HFF-Myc (cell line): ENCODE results near the gene ABHD16B.
"Not testable (repeated sequence)": the region's sequence is repeated elsewhere in the genome, so short reads cannot be mapped to it uniquely, and the experiment has no call there.

Experiments used
- DNase-seq: peaks from one replicate; pipeline ENCODE4 v3.0.0-alpha.2; 2011; ENCODE audit warnings: low read depth; ENCODE audit errors: extremely low read depth
- H3K4me3 ChIP-seq: replicated peaks from 2 replicates; pipeline ENCODE4 v1.5.1; 2011; ENCODE audit warnings: low read depth, mild to moderate bottlenecking, control low read depth, low read length
- TF ChIP-seq, protein P1 (sequence below): IDR thresholded peaks from 2 replicates; pipeline ENCODE4 v1.5.1; 2012; ENCODE audit warnings: mild to moderate bottlenecking, low read depth, low read length, control low read depth; ENCODE audit errors: missing control alignments

Gene ABHD16B

DNA sequence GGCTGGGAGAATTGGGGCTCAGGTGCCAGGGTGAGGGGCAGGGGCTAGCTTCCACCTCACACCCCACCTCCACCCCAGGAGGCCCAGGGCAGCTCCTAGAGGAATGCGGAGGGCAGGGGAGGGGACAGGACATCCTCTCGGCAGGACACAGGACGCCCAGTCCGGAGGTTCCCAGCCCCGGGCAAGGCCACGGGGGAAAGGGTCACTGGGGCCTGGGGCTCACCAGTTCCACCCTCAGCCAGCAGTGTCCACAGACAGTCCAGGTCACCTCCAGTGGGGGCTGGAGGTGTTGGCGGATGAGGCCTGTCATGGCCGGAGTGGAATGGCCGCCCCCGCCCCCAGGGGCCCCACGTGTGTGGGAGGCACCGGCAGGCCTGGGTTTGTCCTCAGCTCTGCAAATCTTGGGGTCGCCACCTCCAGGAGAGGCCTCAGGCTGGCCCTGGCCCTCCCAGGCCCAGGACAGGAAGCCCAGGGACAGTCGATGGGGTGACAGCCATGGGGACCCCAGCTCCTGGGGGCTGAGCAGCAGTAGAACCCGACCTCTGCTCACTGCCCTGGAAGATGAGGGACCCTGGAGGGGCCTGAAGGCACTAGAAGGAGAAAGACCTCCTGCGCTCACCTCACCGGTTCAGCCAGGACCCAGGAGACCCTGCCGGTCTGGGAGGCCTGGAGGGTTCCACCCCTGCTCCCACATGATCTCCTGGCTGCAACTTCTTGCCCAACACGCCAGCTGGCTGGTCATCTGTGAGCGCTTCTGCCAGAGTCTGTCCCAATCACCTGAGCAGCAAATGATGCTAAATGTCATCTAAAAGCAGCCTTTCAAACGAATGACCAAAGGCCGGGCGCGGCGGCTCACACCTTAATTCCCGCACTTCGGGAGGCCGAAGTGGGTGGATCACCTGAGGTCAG lies 13.0 kb upstream of the ABHD16B start:
- no peak for DNase-seq
- TF ChIP-seq, protein P1, sequence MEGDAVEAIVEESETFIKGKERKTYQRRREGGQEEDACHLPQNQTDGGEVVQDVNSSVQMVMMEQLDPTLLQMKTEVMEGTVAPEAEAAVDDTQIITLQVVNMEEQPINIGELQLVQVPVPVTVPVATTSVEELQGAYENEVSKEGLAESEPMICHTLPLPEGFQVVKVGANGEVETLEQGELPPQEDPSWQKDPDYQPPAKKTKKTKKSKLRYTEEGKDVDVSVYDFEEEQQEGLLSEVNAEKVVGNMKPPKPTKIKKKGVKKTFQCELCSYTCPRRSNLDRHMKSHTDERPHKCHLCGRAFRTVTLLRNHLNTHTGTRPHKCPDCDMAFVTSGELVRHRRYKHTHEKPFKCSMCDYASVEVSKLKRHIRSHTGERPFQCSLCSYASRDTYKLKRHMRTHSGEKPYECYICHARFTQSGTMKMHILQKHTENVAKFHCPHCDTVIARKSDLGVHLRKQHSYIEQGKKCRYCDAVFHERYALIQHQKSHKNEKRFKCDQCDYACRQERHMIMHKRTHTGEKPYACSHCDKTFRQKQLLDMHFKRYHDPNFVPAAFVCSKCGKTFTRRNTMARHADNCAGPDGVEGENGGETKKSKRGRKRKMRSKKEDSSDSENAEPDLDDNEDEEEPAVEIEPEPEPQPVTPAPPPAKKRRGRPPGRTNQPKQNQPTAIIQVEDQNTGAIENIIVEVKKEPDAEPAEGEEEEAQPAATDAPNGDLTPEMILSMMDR = no peak
- H3K4me3 ChIP-seq = no peak overlapping the region

DNA sequence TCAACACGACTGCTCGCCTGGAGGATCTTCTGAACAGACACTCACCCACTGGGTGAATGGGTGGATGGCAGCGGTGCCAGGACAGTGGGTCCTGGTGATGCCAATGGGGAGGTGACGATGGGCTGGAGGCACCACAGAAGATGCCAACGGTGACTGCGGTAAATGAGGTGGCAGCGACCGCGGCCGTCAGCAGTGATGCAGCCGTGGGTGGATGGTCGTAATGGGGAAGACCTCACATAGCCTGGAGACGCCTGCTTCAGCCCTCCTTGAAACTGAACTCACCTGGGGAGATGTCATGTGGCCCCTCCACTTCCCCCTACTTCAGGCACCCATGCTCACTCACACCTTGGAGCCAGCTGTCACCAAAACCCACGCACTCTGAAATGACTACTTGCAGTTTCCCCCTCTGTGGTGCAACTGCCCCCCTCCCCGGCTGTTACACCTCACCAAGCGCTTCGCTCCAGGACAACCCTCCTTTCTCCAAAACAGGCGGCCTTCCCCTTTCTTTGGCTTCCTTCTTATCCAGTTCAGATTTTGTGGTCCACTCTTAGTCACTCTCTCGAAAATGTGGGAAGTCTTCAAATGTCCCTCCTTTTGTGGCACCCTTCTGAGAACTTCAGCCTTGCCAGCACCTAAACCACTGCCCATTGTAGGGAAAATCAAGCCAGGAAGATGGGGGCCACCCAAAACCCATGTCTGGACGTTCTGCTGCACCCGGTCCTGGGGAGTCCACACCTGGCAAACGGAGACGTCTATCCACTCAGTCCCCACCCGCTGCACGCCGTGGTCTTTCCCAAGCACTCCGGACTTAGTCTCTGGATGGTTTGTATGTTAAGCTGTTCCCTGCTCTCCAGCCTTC lies 10.4 kb upstream of the ABHD16B start:
- DNase-seq = no peak
- H3K4me3 ChIP-seq = no peak overlapping the region
- TF ChIP-seq, protein P1 = no peak

DNA sequence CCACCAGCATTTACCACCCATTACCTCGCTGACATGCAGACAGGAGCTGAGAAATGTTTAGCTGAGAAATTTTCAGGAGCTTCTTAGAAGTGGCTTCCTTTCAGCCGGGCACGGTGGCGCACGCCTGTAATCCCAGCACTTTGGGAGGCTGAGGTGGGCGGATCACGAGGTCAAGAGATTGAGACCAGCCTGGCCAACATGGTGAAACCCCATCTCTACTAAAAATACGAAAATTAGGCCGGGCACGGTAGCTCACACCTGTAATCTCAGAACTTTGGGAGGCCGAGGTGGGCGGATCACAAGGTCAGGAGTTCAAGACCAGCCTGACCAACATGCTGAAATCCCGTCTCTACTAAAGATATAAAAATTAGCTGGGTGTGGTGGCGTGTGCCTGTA lies 9.8 kb upstream of the ABHD16B start:
- H3K4me3 ChIP-seq, DNase-seq: not testable (repeated sequence)

DNA sequence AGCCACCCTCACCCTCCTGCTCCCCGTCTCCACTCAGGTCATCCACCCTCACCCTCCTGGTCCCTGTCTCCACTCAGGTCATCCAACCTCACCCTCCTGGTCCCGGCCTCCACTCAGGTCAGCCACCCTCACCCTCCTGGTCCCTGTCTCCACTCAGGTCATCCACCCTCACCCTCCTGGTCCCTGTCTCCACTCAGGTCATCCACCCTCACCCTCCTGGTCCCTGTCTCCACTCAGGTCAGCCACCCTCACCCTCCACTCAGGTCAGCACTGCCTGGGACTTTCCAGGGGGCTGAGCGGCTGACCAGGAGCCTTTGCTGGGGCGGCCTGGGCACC lies 7.6 kb upstream of the ABHD16B start:
- not testable (repeated sequence) for DNase-seq, H3K4me3 ChIP-seq

DNA sequence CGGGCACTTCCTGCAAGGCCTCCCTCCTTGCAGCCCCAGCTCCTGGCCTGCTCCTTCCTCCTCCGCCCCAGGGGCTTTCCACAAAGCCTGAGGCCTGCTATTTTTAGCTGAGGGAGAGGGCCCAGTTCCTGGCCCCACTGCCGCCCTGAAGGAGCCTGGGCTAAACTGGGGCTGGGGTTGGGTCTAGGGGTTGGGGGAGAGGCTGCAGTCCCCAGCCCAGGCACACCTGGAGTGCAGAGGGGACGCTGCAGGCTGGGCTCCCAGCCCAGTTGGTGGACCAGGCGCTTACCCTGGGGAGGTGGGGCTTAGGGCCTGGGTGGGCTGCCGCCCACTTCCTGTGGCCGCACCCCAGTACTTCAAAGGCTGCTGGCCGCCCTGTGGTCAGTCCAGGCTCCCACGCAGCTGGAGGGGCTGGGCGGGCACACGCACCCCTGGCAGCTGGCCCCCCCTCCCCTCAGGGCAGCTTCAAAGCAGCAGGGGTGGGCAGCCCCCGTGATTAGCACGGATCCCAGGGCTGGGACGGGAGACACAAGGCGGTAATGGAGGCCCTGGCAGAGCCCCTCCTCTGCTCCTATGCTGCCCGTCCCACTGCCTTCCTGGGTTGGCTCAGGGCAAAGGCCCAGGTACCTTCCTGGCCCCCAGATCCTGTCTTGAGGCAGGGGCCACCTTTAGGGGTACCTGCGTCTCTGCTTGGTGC lies 7.1 kb upstream of the ABHD16B start:
- DNase-seq = no peak
- no peak overlapping the region for H3K4me3 ChIP-seq
- TF ChIP-seq, protein P1 = no peak

DNA sequence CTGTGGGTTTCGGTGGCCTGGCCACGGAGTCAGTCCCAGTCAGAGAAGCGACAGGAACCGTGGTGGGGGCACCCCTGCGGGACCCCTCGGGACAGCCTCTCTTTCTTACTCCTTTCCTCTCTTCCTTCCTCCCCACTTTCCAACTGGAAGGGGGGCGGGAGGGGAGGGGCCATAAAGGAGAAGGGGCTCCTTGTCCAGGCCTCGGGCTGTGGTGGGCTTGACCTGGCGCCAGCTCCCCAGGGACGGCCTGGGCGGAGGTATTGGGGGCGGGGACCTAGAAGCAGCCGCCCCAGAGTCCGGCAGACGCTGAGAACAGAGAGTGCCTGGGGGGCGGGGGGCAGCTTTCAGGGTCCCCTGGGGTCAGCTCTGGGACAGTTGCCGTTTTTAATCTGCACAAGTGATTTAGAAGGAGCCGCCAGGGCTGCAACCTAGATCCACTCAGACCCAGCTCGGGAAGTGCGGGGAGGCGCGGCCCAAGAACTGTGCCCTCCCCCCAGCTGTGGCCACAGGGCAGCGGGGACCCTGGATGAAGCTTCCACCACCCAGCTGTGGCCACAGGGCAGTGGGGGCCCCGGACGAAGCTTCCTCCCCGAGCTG lies 6.4 kb upstream of the ABHD16B start:
- no peak overlapping the region for H3K4me3 ChIP-seq
- no peak for DNase-seq
- TF ChIP-seq, protein P1 = no peak

DNA sequence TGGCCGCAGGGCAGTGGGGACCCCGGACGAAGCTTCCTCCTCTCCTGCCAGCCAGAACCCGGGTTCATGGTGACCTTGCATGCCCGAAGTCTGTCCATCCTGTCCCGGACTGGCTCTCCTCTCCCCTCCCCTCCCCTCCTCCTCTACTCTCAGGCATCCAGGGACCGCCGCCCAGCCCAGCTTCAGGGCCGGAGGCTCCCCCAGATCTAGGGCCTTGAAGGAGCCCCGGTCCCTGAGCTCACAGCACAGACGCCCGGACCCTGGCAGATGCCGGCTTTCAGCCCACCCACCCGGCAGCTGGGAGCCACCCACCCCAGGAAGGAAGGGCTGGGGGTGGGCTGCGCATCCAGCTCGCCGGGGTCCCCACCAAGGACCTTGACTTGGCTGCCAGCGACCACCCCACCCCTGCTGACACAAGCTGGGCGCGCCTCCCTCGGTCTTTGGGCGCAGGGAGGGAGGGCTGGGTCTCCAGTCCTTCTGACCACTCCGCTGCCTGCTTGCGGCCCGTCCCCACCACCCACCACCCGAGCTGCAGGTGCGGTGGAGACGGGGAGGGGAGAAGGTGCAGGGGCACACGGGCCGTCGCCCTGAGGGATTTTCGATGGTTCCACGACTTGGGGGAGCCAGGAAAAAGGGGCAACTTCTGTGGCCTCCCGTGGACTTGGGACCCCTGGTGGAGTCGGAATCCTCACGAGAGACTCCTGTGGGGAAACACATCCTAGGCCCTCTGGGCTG lies 5.8 kb upstream of the ABHD16B start:
- no peak overlapping the region for H3K4me3 ChIP-seq
- TF ChIP-seq, protein P1 = no peak
- DNase-seq = no peak
